HL-60 (cell line): ENCODE measurements around the gene PPCDC.

Source experiments
- POLR2AphosphoS5 ChIP-seq: IDR thresholded peaks from 2 replicates; pipeline ENCODE4 v1.6.1; 2012; ENCODE audit warnings: low read depth
- TF ChIP-seq, protein P1 (sequence below): IDR thresholded peaks from one replicate; pipeline ENCODE4 v1.5.1; 2011; ENCODE audit warnings: low read length, control low read depth, inconsistent platforms; ENCODE audit not compliant: insufficient read depth

- TF ChIP-seq, protein P1, sequence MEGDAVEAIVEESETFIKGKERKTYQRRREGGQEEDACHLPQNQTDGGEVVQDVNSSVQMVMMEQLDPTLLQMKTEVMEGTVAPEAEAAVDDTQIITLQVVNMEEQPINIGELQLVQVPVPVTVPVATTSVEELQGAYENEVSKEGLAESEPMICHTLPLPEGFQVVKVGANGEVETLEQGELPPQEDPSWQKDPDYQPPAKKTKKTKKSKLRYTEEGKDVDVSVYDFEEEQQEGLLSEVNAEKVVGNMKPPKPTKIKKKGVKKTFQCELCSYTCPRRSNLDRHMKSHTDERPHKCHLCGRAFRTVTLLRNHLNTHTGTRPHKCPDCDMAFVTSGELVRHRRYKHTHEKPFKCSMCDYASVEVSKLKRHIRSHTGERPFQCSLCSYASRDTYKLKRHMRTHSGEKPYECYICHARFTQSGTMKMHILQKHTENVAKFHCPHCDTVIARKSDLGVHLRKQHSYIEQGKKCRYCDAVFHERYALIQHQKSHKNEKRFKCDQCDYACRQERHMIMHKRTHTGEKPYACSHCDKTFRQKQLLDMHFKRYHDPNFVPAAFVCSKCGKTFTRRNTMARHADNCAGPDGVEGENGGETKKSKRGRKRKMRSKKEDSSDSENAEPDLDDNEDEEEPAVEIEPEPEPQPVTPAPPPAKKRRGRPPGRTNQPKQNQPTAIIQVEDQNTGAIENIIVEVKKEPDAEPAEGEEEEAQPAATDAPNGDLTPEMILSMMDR: no peak
- no peak for TF ChIP-seq POLR2AphosphoS5
Observed at GRCh38 chr15:75045332-75046015, 22.1 kb downstream of the PPCDC start.
